ENCODE results near the gene NKX6-1. TPM values are rescaled to one million over a fixed set of nuclear protein-coding genes. Genes with fewer than 3 reads are reported as not detected.

NKX6-1 gene
- total RNA-seq, 1 donor from 2014 or later: not detected

DNA sequence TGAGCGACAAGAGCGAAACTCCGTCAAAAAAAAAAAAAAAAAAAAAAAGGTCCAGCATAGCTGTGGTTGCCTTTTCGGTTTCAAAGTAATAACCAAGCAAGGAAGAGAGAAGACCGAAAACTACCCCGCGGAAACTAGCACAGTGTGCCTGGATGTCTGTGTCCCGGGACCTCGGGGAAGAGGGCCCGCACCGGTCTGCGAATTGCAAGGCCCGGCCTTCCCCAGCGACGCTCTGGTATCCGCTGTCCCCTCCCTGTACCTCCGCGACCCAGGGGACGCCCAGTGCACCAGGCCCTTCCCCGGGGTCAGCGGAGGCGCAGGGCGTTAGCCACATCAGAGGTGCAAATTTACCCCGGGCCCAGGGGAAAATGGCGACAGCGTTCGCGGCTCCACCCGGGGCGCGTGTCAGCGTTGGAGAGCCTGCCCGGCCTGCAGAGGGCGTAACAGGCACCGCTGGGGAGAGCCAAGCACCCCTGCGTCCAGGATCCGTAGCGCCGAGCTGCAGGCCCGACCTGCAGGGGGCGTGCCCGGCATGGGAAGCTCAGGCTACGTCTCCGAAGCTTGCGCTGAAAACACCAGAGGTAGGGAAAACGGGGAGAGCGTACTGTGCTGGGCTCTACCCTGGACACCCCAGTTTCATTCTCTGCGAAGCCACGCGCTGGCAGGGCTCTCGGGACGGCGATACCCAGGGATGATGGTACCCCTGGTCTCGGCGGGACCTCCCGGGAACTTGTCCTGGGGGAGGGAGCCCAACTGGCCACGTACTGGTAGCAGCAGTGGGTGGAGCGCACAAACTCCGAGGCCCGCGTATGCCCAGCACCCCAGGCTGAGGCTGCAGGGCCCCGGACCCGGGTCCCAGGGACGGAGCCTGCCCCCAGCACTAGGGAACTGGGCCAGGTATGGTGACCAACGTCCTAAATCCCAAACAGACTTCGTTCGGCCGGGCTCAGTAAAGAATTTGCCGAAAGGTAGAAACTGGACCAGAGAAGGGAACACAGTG, 16.2 kb downstream of the NKX6-1 start:
- intact Hi-C loops (cut with micrococcal nuclease): no loop called here
- no peaks in the 10 kb centered on the region for H3K36me3 ChIP-seq
- TF ChIP-seq, protein P1, sequence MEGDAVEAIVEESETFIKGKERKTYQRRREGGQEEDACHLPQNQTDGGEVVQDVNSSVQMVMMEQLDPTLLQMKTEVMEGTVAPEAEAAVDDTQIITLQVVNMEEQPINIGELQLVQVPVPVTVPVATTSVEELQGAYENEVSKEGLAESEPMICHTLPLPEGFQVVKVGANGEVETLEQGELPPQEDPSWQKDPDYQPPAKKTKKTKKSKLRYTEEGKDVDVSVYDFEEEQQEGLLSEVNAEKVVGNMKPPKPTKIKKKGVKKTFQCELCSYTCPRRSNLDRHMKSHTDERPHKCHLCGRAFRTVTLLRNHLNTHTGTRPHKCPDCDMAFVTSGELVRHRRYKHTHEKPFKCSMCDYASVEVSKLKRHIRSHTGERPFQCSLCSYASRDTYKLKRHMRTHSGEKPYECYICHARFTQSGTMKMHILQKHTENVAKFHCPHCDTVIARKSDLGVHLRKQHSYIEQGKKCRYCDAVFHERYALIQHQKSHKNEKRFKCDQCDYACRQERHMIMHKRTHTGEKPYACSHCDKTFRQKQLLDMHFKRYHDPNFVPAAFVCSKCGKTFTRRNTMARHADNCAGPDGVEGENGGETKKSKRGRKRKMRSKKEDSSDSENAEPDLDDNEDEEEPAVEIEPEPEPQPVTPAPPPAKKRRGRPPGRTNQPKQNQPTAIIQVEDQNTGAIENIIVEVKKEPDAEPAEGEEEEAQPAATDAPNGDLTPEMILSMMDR (IDR thresholded peaks at IDR 0.05; ENCODE audit: borderline replicate concordance): peak; percentile 40
- H3K27me3 ChIP-seq (ENCODE audit: low read depth): peaks cover 100% of the 10 kb centered on the region
- peaks cover 24% of the 10 kb centered on the region for H3K4me1 ChIP-seq
- no peak overlapping the region for H3K27ac ChIP-seq (replicated peaks)
- peak overlapping the region; percentile 46 for H3K4me3 ChIP-seq
- H3K9me3 ChIP-seq (replicated peaks): no peaks in the 10 kb centered on the region
- no peak for DNase-seq

DNA sequence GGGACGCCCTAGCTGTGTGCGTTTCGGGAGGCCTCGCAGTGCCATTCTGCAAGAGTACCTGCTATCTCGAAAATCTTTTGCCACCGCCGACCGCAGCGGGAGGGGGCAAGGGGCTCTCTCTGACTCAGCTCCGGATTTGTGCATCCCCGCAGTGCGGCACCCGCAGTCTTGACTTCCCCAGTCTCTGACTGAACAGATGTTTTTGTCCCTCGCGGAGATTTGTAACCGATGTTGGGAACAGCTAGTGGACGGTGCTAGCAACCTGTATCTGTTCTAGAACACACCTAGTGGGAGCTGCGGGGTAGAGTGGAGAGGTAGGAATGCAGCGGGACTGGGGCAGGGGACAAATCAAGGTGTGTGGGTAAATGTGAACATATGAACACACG, 17.2 kb downstream of the NKX6-1 start:
- no peak overlapping the region for H3K4me3 ChIP-seq

DNA sequence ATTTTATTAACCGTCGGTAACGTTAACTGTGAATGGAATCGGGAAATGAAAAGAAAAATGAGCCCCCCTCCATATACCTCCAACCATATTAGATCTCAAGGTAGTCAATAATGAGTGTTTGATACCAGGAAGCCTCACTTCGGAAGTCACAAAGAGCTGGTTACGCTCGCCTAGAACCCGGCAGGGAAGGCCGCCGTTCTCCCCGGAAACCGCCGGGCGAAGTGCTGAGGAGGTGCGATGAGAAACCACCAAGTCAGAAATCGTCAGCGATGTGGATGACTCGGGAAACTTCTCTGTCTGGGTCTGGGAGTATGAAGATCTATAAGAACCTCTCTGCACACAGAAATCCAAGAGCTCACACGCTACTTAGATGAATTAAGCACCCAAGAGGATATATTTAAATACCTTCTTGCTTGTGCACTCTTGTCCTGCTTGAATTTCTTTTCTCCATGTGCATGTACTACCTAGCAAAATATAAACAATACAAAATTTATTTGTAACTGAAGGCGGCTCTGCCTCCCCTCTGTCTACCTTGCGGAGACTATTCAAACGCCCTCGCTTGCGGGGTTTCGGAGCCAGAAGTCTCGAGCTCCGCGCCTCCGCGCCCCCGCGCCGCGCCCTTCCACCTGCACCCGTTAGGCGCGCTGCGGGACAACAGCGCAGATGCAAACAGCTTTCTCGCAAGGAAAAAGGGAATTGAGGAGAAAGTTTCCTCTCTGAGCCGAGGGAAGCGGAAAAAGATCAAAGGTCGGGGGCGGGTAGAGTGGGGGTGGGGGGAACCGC, 17.8 kb downstream of the NKX6-1 start:
- H3K4me3 ChIP-seq: no peak overlapping the region
- H3K27me3 ChIP-seq (ENCODE audit: low read depth): peaks cover 100% of the 10 kb centered on the region
- H3K27ac ChIP-seq (replicated peaks): no peak overlapping the region

More for the DNA sequence above, 17.2 kb downstream of the NKX6-1 start:
- TF ChIP-seq, protein P1 (IDR thresholded peaks at IDR 0.05; ENCODE audit: borderline replicate concordance): no peak
- H3K27ac ChIP-seq (replicated peaks): no peak overlapping the region
- no peaks in the 10 kb centered on the region for H3K36me3 ChIP-seq
- intact Hi-C loops (cut with micrococcal nuclease): no loop called here
- H3K4me1 ChIP-seq: peaks cover 24% of the 10 kb centered on the region
- H3K9me3 ChIP-seq (replicated peaks): no peaks in the 10 kb centered on the region
- H3K27me3 ChIP-seq (ENCODE audit: low read depth): peaks cover 100% of the 10 kb centered on the region
- no peak for DNase-seq

DNA sequence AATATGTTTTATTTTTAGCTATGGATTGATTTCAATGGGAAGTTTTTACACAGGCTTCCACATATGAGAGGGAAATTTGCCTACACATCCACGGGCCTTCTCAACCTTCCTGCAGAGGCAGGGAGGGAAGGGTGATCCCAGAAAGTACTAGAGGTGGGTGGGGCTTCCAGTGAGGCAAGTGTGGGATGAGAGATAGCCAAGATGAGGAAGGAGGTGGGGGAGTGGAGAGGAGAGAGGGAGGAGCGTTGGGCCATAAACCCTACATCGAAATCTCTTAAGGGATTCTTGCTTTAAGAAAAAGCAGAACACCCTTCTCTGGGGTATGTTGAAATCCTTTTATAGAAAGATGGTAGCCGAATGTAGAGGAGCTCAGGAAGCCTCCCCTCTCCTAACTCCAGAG, 19.0 kb downstream of the NKX6-1 start:
- Histone ChIP-seq H3K27ac (replicated peaks) (no peak overlapping the region), H3K27me3 (ENCODE audit: low read depth) (peaks cover 100% of the 10 kb centered on the region), H3K4me3 (no peak overlapping the region), H3K36me3 (no peaks in the 10 kb centered on the region), H3K9me3 (replicated peaks) (no peaks in the 10 kb centered on the region), H3K4me1 (peaks cover 24% of the 10 kb centered on the region)
- TF ChIP-seq, protein P1 (IDR thresholded peaks at IDR 0.05; ENCODE audit: borderline replicate concordance): no peak
- DNase-seq: no peak
- intact Hi-C loops (cut with micrococcal nuclease): no loop called here

More for the DNA sequence above, 17.8 kb downstream of the NKX6-1 start:
- intact Hi-C loops (cut with micrococcal nuclease): no loop called here
- H3K36me3 ChIP-seq: no peaks in the 10 kb centered on the region
- no peak for DNase-seq
- TF ChIP-seq, protein P1 (IDR thresholded peaks at IDR 0.05; ENCODE audit: borderline replicate concordance): no peak
- peaks cover 24% of the 10 kb centered on the region for H3K4me1 ChIP-seq
- H3K9me3 ChIP-seq (replicated peaks): no peaks in the 10 kb centered on the region

DNA sequence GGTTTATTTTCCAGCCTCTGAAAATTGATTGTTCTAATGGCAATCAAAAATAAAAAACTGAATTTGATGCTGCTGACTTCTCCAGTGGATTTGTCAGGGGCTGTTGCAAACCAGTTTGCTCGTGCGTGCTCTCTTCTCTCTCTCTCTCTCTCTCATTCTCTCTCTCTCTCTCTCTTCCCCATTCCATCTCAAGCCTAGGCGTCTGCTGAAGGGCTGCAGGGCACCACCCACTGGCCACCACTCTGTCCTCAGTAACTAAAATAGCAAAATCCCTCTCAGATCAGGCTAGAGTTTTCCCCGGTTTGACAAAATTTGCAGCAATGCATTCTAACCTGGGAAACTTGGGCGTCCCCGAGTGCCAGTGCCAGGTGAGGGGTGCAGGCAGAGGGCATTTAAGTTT, 19.4 kb downstream of the NKX6-1 start:
- DNase-seq: no peak
- intact Hi-C loops (cut with micrococcal nuclease): no loop called here
- H3K27me3 ChIP-seq (ENCODE audit: low read depth): peaks cover 100% of the 10 kb centered on the region

More for the DNA sequence above, 19.4 kb downstream of the NKX6-1 start:
- Histone ChIP-seq H3K9me3 (replicated peaks) (no peaks in the 10 kb centered on the region), H3K36me3 (no peaks in the 10 kb centered on the region), H3K4me1 (peaks cover 24% of the 10 kb centered on the region), H3K27ac (replicated peaks) (no peak overlapping the region), H3K4me3 (no peak overlapping the region)
- TF ChIP-seq, protein P1 (IDR thresholded peaks at IDR 0.05; ENCODE audit: borderline replicate concordance): no peak

Measured in left ventricle myocardium inferior (tissue), 1 donor.